Islet of Langerhans (tissue), 1 donor: ENCODE data around the gene MIB2.
"Not testable (repeated sequence)": the region's sequence is repeated elsewhere in the genome, so short reads cannot be mapped to it uniquely, and the experiment has no call there.

Experiments
- FAIRE-seq: peaks from one replicate; lab custom pipeline; 2011; peaks lifted over from hg19 to GRCh38; lab: Jason Lieb, UNC

The MIB2 gene

GRCh38 chr1:1627829-1628753, 12.8 kb downstream of the MIB2 start:
- FAIRE-seq, result no peak

DNA sequence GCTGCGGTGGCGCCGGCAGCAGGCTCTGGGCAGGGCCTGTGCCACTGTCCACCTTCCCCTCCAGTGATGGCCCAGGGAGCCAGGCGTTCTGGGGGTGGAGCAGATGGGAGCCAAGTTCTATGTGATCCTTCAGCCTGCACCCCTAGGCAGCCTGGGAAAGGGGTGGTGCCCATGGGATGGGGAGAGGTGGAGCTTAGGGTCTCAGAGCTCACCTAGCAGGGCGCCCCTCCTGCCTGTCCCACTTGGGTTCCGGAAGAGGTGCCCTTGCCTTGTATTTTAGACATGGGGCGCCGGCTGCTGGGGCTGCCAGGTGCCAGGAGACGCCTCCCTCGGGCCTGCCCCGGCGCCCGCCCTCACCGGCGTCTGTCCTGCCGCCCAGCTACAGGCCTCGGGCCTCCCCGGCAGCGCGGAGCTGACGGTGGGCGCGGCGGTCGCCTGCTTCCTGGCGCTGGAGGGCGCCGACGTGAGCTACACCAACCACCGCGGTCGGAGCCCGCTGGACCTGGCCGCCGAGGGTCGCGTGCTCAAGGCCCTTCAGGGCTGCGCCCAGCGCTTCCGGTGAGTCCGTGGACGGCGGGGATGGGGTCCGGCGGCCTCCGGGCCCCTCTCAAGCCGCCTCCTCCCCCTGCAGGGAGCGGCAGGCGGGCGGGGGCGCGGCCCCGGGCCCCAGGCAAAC, 13.6 kb downstream of the MIB2 start:
- FAIRE-seq, result no peak

- no peak for FAIRE-seq
Measured at GRCh38 chr1:1629430-1630190, 14.3 kb downstream of the MIB2 start.

GRCh38 chr1:1630191-1630964, 15.1 kb downstream of the MIB2 start:
- FAIRE-seq, result no peak

- FAIRE-seq, result no peak
Measured at GRCh38 chr1:1630965-1631781, 15.9 kb downstream of the MIB2 start.

DNA sequence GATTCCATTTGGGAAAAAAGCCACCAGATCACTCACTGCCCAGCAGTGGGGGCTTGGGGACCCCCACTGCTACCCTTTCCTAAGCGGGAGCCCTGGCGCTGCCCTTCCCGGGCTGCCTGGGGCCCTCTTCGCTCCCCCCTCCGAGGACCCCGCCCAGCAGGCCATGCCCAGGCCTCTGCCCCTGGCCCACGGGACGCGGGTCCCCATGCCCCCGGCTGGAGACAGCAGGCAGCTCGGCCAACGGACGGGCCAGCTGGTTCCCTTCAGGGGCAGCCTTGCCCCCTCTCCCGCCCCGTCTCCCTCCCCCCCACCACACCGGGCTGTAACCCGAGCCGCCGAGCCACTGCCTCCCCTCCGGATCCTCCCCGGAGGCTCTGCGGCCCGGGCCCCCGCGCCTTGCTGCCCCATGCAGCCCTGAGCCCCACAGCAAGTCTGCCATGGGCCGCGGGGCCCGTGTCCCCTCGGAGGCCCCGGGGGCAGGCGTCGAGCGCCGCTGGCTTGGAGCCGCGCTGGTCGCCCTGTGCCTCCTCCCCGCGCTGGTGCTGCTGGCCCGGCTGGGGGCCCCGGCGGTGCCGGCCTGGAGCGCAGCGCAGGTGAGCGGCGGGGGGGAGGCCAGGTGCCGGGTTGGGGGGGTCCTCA, 16.6 kb downstream of the MIB2 start, which contains the start of gene MMP23B:
MMP23B (plus strand) TSS at position 392 of the 639 bp plus-strand sequence; CDS start at position 438, 46 bp downstream.
- FAIRE-seq, result no peak

DNA sequence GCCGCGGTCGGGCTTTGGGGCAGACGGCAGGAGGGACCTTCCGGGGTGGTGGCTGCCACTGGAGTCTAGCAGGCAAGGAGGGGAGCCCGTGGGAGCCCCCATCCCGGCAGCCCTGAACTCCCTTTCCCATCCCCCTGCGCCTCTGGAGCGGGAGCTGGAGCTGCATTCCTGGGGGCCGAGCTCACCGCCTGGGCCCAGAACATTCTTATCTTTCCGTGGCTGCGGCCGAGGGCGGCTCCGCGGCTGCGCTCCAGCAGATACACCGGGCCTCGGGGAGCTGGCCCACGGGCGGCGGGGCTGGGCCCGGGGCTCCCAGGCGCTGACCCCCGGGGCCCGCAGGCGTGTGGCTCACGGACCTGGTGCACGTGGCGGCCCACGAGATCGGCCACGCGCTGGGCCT, 18.1 kb downstream of the MIB2 start:
- not testable (repeated sequence) for FAIRE-seq

- not testable (repeated sequence) for FAIRE-seq
Measured at GRCh38 chr1:1634613-1635012, 19.3 kb downstream of the MIB2 start.

DNA sequence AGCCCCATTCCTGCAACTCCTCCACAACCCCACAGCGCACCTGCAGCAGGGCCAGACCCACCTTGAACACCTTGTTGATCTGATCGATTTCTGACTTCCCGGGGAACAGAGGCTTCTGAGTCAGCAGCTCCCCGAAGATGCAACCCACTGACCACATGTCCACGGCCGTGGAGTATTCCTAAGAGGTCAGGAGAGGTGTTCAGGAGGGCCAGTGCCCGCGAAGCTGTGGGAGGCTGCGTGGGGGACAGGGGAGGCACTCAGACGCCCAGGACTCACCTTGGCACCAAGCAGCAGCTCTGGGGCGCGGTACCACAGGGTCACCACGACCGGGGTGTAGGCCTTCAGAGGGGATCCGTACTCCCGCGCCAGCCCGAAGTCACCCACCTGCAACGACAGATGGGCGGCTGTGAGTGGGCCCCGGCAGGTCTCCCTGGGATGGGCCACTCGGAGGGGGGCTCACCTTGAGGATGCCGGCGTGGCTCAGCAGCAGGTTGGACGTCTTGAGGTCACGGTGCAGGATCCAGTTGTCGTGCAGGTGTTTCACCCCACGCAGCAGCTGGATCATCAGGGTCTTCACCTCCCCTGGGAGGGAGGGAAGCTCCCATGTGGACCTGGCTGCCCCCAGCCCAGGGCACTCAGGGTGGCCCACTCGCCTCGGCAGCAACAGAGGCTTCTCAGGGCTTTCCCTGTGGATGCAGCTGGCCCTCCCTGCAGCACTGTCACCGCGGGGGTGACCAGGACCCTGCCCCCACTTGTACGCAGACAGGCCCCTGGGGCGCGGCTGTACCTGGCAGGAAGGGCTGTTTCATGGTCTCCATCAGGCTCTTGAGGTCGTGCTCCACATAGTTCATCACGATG, 21.6 kb downstream of the MIB2 start:
- not testable (repeated sequence) for FAIRE-seq

DNA sequence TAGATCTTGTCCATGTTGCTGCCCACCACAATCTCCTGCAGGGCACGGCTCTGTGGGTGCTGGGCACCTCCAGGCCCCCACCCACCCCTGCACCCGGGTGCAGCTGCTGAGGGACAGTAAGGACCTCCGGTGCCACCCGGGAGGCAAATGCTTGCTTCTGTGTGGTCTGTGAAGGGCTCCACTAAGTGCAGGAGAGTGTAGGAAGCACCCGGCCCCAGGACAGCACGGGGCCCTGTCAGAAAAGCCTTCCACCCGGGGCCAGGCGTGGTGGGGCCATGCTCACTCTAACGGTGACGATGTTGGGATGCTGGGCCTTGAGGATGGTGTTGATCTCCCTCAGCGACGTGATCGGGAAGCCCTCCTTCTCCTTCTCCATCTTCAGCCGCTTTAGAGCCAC, 22.2 kb downstream of the MIB2 start:
- FAIRE-seq, result not testable (repeated sequence)

DNA sequence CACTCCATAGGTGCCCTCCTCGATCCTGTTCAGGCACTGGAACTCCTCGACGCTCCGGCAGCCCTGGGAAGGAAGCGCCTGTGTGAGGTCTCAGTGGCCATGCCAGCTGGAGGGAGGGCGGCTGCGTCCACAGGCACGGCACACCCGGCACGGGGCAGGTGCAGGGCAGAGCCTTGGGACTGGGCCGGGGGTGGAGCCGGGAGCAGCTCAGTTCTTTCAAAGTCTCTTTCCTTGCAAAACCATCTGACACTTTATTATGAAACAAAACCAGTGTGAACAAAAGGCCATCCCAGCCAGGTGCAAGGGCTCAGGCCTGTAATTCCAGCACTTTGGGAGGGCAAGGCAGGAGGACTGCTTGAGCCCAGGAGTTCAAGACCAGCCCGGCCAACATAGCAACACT, 23.2 kb downstream of the MIB2 start:
- not testable (repeated sequence) for FAIRE-seq

- not testable (repeated sequence) for FAIRE-seq
Measured at GRCh38 chr1:1639368-1639767, 24.1 kb downstream of the MIB2 start.

- FAIRE-seq, result not testable (repeated sequence)
Measured at GRCh38 chr1:1640081-1640480, 24.8 kb downstream of the MIB2 start.

GRCh38 chr1:1640711-1641461, 25.6 kb downstream of the MIB2 start:
- FAIRE-seq, result not testable (repeated sequence)

DNA sequence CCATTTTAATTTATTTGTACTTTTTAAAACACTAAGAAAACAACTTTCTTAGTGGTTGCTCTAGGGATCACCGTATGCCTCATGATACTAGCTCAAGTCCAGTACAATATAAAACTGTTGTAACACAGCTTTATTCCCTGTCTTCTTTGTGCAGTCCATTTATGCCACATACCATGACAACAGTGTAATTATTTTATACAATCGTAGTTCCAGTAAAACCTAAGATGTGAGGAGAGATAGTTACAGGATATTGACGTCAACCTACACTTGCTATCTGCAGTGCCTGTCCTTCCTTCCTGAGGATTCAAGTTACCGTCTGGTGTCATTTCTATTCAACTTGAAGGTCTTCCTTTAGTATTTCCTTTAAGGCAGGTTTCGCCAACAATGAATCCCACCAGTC, 31.0 kb downstream of the MIB2 start:
- not testable (repeated sequence) for FAIRE-seq

DNA sequence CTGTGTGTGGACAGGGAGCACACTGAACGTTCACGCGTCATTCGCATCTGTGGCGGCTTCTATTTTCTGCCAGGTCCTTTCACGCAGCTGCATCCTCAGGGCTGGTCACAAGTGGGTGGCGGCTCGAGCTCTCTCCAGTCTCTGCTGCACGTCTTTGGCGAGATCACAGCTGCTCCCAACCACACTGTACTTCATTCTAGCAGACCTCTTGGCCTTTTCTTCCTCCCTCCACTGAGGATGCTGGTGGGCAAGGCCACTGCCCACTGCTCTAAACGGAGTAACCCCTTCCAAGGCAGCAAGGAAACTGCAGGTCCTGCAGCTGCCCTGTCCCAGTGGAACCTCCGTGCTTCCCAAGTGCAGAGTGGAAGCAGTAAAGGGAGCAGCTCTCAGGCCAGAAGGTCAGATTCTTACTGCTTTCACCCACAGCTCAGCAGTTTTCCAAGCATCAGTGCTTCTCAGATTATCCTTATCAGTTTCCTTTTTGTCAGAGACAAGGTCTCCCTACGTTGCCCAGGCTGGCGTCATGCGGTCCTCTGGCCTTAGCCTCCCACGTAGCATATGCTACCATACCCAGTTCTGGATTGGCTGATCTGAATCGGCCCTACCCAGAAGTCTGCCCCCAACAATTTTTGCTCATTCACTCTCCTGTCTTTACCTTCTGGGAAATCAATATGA, 32.4 kb downstream of the MIB2 start:
- FAIRE-seq, result not testable (repeated sequence)

GRCh38 chr1:1648265-1648664, 33.0 kb downstream of the MIB2 start:
- not testable (repeated sequence) for FAIRE-seq
